ENCODE data around the gene HCN4. TPM values are rescaled to one million over a fixed set of nuclear protein-coding genes. Genes with fewer than 3 reads are reported as not detected.

Gene HCN4
- total RNA-seq, 2 donors from 2014 or later, result 0.78 to 2.0 TPM

GRCh38 chr15:73367624-73368300 is 996 bp downstream of the HCN4 start:
- Histone ChIP-seq H3K36me3 (replicated peaks in 1 of 2; ENCODE audit: insufficient read depth in 1 of 2, low read depth in 2 of 2) (no peaks in the 10 kb centered on the region), H3K9me3 (no peaks in the 10 kb centered on the region), H3K27me3 (peaks cover 0 to 23% of the 10 kb centered on the region in 2 donors), H3K27ac (no peak overlapping the region), H3K4me1 (peaks cover 31% of the 10 kb centered on the region), H3K4me3 (no peak overlapping the region)
- no peak for TF ChIP-seq POLR2A (IDR thresholded peaks at IDR 0.05)
- TF ChIP-seq, protein P1, sequence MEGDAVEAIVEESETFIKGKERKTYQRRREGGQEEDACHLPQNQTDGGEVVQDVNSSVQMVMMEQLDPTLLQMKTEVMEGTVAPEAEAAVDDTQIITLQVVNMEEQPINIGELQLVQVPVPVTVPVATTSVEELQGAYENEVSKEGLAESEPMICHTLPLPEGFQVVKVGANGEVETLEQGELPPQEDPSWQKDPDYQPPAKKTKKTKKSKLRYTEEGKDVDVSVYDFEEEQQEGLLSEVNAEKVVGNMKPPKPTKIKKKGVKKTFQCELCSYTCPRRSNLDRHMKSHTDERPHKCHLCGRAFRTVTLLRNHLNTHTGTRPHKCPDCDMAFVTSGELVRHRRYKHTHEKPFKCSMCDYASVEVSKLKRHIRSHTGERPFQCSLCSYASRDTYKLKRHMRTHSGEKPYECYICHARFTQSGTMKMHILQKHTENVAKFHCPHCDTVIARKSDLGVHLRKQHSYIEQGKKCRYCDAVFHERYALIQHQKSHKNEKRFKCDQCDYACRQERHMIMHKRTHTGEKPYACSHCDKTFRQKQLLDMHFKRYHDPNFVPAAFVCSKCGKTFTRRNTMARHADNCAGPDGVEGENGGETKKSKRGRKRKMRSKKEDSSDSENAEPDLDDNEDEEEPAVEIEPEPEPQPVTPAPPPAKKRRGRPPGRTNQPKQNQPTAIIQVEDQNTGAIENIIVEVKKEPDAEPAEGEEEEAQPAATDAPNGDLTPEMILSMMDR (IDR thresholded peaks at IDR 0.05), result no peak
- intact Hi-C loops (cut with DNase I), result no loop called here
- DNase-seq (no peak), ATAC-seq (no peak)
- WGBS, 2 donors, result 2 to 3% methylated on average over 13 to 76 of the region's 90 CpGs

DNA sequence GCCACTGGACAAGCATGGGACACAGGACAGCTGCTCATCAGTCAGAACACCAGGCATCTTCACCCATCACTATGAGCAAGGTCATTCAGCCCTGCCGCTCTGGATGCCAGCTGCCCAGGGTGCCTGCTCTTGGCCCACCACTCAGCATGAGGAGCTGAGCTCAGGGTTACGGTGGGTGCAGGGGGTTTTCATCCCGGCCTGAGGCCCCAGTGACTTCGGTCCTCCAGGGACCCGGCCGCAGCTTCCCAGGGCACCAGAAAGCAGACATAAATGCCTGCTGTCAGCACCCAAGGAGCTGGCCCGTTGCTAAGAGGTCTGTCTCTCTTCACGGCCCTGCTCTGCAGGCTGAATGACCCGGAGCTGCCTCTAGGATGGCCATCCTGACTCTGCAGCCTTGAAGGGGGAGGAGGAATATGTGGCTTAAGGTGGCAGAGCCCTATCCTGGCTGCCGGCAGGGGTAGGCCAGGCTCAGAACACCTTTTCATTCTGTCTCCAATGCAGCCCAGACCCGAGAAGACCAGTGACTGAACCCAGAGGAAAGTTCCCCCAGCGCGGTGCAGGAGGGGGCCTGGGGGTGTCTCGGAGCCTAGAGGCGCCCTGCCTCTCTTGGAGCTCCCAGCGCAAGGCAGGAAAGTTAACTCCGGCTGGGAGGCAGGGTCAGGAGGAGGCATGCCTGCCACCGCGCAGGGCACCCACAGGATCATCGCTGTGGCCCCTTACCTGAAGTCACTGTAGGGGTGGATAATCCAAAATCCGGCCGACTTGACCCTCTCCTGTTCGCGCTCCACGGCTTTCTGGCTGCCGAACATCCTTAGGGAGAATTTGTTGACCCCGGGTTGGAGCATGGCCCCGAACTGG is 1.8 kb downstream of the HCN4 start:
- peaks cover 0 to 23% of the 10 kb centered on the region in 2 donors for H3K27me3 ChIP-seq
- H3K4me1 ChIP-seq, result peaks cover 36% of the 10 kb centered on the region
- ATAC-seq (no peak), DNase-seq (no peak)
- H3K36me3 ChIP-seq (replicated peaks in 1 of 2; ENCODE audit: insufficient read depth in 1 of 2, low read depth in 2 of 2), result no peaks in the 10 kb centered on the region
- 15 to 20% methylated on average over 10 to 28 of the region's 28 CpGs for WGBS, 2 donors
- H3K27ac ChIP-seq, result no peak overlapping the region
- no peaks in the 10 kb centered on the region for H3K9me3 ChIP-seq
- H3K4me3 ChIP-seq, result no peak overlapping the region
- intact Hi-C loops (cut with DNase I), result no loop called here
- TF ChIP-seq, protein P1 (IDR thresholded peaks at IDR 0.05), result no peak
- TF ChIP-seq POLR2A (IDR thresholded peaks at IDR 0.05), result no peak

DNA sequence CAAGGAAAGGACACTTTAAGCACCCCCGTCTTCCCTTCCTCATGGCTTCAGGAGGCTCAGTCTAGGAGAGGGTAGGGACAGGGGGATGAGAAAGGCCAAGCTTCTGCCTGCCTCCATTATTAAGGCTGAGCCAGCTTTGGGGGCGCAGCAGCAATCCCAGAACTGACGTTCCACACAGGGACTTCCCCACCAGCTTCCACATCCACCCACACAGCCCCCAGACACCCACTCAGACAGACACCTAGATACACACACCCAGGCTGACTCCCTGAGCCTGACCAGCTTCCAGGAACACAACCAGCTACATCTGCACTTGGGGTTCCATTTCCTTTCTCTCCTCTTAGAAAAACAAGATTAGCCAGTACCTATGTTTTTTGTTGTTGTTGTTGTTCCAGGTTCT is 4.7 kb downstream of the HCN4 start:
- DNase-seq (no peak), ATAC-seq (no peak)
- TF ChIP-seq, protein P1 (IDR thresholded peaks at IDR 0.05), result no peak
- no peak for TF ChIP-seq POLR2A (IDR thresholded peaks at IDR 0.05)
- Histone ChIP-seq H3K27ac (no peak overlapping the region), H3K9me3 (no peaks in the 10 kb centered on the region), H3K4me1 (peaks cover 32% of the 10 kb centered on the region), H3K36me3 (replicated peaks in 1 of 2; ENCODE audit: insufficient read depth in 1 of 2, low read depth in 2 of 2) (no peaks in the 10 kb centered on the region), H3K4me3 (no peak overlapping the region), H3K27me3 (peaks cover 0 to 21% of the 10 kb centered on the region in 2 donors)
- intact Hi-C loops (cut with DNase I), result no loop called here
- WGBS, 2 donors, result 50 to 53% methylated on average over 3 of the region's 3 CpGs

- TF ChIP-seq POLR2A (IDR thresholded peaks at IDR 0.05), result no peak
- TF ChIP-seq, protein P1 (IDR thresholded peaks at IDR 0.05), result no peak
- Histone ChIP-seq H3K4me3 (no peak overlapping the region), H3K27me3 (peaks cover 0 to 9% of the 10 kb centered on the region in 2 donors), H3K36me3 (replicated peaks in 1 of 2; ENCODE audit: insufficient read depth in 1 of 2, low read depth in 2 of 2) (no peaks in the 10 kb centered on the region), H3K4me1 (peaks cover 28% of the 10 kb centered on the region), H3K27ac (no peak overlapping the region), H3K9me3 (no peaks in the 10 kb centered on the region)
- WGBS, 2 donors, result 35 to 51% methylated on average over 4 to 5 of the region's 5 CpGs
- intact Hi-C loops (cut with DNase I), result no loop called here
- ATAC-seq (peak; percentile 61), DNase-seq (peak in 3 of 4 donors; percentile 13 to 26 (median 23))
Measured at GRCh38 chr15:73362900-73363299, 5.9 kb downstream of the HCN4 start.
